NCI-H2227 (cell line): Measurements from ENCODE around the gene IL10RA.
"Not testable (repeated sequence)": the region's sequence is repeated elsewhere in the genome, so short reads cannot be mapped to it uniquely, and the experiment has no call there.

Experiments
- DNase-seq: peaks from one replicate; lab custom pipeline; 2025; ENCODE audit not compliant: unreplicated experiment; lab: John Stamatoyannopoulos, UW

Gene IL10RA

DNA sequence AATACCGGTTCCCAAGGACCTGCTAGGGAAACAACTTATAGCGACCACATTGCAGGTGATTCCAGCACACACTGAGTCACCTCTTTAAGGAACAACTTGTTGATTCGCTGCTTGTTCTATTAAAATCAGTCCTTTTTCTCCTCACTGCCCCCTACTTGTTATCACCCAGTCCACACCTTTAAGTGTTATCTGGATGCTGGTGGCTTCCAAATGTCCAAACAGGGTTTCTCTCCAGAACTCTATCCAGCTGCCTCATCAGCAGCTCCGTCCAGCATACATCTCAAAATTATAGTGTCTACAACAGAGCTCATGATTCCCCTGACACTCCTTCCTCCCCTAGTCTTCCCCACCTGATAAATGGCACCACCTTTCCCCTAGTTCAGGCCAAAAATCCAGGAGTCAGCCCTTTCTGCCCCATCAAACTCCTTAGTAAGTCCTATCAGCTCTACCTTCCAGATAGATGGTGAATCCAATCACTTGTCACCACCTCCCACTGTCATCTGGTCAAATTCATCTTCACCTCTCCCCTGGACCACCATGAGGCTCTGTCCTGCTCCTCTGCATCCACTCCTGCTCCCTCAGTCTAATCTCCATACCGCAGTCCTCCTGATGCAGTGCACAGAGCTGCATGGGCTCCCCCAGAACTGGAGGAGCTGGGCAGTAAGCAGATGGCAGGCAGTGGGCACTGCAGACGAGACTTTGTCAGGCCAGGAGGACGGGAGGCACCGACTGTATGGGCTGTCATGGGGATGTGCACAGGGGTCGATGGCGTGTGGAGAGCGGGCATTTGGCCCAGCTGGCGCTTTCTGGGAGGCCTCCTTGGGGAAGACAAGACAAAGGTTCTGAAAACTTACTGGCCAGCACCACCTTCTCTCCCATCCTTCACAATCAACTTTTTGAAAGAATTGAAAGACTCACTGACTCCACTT is 19.3 kb downstream of the IL10RA start:
- no peak for DNase-seq

DNA sequence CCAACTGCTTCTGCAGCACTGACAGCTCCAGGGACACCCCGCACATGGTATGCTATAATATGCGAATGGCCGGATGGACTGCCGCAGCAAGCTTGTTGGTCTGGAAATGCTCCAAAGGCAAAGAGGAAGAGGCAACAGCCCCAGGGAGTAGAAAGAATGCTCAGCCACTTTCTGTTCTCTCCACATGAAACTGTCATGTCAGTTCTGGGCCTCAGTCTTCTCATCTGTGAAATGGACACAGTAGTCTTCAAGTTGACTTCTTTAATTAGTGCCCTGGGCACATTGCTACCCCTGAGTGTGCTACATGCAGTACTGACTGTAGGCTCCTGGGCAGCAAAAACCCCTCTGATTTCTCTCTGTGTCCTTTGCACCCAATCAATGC is 19.9 kb downstream of the IL10RA start:
- no peak for DNase-seq

DNA sequence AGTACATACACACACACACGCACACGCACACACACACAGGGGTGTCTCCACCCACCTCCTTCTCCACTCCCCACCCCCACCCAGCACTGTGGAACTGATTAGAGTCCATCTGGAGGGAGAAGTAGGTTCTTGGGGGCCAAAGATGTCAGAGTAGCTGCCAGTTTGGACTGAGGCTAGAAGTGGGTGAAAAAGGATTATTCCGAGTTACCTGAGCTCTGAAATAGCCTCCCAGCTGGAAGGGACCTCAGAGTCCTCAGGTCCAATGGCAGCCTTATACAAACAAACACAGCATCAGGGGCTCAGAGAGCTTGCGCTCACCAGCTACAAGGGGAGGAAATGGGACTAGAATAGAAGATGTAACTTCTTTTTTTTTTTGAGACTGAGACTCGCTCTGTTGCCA is 20.8 kb downstream of the IL10RA start:
- DNase-seq: no peak

DNA sequence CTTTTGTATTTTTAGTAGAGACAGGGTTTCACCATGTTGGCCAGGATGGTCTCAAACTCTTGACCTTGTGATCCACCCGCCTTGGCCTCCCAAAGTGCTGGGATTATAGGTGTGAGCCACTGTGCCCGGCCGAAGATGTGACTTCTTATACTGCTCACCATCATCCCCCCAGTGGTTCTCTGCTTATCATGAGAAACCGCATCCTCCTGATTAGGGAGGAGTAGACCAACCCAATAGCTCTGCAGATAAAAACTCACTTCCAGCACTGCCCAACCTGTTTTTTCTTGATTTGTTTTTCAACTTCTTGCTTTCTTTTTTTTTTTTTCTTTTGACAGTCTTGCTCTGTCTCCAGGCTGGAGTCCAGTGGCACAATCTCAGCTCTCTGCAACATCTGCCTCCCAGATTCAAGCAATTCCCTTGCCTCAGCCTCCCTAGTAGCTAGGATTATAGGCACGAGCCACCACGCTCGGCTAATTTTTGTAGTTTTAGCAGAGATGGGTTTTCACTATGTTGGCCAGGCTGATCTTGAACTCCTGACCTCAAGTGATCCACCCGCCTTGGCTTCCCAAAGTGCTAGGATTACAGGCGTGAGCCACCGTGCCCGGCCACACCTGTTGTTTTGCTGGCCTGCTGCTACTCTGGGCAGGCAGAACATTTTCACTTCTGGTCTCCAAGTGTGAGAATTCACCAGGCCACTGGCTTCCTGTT is 21.5 kb downstream of the IL10RA start:
- not testable (repeated sequence) for DNase-seq

DNA sequence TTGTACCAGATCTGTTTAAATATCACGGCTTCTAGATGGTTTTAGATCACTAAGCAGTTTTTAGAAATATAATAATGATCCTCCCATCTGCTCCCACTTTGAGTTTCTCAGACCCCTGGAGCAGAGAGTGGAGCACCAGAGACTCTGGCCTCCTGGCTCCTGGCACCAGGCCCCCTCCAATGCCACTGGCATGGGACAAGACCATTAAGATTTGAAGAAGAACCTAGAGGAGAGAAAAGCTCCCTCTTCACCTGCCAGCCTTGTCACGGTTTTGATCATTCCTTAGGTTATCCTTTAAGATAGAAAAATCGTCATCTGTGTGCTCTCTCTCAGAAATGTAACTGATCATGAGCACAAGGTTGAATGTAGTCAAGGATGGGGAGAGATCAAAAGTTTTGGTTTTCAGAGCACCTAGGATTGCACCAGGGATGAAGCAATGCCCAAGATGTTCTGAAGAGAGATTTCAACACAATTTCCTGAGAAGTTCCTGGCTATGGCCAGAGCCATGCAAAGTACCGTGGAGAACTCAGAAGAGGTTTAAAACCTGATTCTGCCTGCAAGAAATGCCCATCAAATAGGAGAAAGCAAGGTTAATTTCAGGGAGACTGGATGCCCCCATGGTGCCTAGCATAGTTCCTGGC is 22.2 kb downstream of the IL10RA start:
- no peak for DNase-seq

DNA sequence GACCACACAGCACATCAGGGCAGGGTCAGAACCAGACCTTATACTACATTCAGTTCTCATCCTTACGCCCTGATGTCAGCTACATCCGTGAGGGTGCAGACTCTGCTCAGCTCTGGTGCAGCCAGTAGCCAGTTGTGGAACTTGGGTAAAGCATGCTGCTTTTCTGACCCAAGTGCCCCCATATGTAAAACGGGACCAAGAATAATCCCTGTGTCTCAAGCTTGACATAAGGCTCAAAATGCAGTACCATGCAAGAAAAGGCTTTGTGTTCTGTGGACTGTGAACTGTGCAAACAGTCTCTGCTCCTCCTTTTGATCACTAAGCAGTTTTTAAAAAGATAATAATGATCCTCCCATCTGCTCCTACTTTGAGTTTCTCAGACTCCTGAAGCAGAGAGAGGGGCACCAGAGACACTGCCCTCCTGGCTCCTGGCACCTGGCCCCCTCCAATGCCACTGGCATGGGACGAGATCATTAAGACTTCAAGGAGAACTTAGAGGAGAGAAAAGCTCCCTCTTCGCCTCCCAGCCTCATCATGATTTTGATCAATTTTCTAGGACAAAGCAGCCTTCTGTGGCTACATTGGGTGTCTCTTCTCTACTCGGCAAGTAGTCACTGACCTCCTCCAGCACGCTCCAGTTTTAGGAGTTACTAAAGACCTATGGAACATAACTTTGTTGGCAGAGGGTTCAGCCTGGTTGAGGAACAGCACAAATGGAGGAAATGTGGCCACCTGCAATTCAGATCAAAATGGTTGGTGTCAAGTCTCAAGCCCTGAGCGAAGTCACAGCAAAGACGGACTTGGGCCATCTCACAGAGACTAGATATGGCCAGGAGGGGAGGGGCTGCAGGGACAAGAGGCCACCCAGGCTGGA is 23.9 kb downstream of the IL10RA start:
- no peak for DNase-seq

DNA sequence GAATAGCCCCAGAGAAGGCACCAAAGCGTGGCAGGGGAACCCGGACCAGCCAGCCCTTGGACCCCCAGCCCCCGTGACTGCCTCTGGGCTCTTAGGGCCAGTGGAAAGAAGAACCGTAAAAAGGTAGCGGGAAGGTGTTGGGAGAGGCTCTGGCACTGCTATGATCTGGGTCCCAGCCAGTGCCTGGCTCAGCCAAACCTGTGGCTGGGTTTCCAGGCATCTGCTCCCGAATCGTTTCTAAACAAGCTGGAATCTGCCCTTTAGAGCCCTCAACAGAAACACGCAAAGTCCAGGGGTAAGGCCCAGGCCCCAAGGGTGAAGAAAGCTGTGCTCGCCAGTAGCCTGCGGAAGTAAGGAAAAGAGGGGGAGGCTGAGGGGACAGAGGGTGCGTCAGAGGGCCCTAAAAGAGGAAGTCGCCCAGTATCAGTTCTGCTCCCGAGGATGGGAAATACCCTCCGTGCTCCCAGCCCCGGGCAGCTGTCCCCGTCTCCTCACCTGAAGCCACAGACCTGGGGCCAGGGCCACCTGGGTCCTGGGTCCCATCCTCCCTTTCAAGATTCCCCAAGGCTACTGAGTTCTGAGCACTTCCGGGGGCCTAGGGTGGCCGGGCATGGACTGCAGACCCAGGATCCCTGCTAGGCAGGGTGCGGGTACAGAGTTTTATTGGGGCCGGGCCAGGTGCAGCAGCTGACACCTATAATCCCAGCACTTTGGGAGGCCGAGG is 24.7 kb downstream of the IL10RA start:
- DNase-seq: no peak

DNA sequence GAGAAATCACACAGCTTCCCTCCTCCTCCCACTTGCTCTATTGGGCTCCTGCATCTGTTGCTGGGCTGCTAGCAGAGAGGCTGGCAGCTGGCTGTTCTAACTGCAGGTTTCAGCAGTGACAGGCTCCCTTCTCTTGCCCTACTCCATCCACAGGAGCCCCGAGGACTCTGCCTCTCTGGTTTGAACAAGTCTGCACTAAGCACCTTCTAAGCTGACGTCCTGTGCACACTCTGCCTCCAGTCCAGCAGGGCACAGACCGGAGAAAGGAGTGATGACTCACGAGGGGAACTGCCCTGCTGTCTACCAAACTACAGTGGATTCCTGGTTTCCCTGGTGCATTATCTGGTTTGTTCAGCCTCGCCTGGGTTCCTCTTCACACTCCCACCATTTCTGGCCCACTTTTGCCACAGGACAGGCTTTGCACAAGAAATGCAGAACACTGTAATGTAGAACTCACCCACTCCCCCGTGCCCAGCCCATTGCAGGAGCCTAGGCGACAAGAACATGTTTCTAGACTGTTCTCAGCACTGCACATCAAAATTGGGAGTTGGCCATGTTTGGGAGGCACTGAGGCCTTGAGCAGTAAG is 26.0 kb downstream of the IL10RA start:
- DNase-seq: no peak

DNA sequence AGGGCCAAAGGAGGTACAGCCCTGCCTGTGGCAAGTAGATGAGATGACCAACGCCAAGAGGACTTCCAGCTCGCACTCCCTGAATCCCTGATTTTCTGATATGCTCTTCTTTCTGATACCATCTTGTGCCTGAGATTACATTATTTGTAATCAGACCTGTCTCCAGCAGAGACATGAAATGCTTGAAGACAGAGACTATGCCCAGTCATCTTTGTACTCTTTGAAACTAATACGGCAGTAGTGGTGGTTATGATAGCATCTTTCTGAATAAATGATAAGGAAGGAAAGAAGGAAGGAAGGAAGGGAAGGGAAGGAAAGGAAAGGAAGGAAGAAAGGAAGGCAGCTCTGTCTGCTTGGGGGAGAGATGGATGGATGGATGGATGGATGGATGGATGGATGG is 27.8 kb downstream of the IL10RA start:
- no peak for DNase-seq

DNA sequence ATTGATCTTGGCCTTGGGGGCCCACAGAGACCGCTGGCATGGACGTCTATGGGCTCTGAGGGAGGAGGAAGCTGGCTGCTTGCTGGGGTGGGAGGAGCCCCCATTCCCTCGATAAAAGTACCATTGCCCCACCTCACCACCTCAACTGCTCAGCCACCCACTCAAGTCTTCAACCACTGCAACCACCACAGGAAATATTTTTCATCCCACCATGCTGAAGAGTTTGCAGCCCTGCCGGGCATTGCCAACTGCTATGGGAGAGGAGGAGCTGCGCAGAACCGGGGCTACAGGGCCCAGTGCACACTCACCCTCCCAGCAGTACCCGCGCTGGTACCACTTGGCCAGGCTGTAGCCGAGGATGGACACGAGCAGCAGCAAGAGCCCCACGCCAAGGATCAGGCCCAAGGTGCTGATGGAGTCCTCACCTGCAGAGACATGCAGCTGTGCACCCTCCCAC is 29.2 kb downstream of the IL10RA start:
- DNase-seq: no peak

DNA sequence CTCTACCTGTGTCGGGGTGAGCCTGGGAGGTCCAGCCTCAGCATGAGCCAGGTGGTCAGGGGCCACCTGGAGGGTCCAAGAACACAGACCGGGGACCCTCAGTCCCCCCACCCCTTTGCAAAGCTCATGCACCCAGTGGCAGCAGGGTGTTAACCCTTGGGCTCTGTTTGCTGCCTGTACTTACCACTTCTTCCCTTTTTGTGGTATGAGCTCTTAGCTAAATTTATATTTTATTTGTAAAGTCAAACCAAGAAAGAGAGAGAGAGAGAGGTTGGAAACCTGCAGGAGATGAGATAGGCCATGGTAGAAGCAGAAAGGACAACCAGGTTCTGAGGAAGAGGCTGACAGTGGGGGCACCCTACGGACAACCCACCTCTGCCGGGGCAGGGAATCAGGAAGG is 29.9 kb downstream of the IL10RA start:
- no peak for DNase-seq

DNA sequence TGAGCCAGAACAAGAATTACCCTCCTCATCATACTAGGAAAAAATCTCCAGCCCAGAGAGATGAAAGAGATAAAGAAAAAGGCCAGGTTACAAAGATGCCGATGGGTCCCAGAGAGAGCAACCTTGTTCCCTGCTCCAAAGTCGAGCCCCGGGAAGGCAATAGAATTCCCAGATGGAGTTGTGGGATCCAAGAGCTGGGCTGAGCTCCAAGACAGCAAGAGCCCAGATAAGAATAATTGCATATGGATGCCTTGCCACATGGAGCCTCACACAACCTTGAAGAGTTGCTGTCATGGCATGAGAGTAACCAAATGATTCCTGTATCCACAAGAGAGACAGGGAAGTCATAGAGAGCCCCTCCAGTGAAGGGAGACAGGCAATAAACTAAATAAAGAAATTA is 30.9 kb downstream of the IL10RA start:
- no peak for DNase-seq

DNA sequence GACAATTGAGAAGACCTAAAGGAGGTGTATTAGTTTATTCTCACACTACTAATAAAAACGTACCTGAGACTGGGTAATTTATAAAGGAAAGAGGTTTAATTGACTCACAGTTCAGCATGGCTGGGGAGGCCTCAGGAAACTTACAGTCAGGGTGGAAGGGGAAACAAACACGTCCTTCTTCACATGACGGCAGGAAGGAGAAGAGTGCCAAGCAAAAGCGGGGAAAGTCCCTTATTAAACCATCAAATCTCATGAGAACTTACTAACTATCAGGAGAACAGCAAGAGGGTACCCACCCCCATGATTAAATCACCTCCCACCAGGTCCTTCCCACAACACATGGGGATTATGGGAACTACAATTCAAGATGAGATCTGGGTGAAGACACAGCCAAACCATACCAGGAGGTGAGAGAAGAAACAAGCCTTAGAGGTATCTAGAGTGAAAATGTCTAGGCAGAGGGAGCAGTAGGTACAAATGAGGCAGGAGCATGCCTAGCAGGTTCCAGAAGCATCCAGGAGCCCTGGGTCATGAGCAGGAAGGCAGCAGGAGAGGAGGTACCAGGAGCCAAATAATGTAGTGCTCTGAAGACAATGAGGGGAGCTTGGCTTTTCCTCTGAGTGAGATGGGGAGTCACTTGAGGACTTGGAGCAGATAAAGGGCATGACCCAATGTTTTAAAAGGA is 31.6 kb downstream of the IL10RA start:
- no peak for DNase-seq

DNA sequence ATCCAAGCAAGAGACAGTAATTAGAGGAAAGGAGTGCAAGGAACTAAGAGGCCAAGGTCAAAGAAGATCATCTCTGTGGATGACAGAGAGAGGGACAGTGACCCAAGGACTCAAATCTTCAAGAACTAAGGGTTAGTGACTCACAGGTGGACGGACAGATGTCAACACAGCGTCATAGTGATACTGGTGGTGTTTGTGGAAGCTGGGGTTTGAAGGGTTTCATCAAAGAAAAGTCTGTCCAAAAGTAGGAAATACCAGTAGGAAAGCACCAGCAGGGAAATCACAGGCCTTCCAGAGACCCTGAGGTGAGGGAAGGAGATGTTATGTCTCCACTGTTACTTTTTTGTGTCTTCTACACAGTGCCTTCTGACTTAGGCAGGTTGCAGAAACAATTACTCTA is 32.2 kb downstream of the IL10RA start:
- no peak for DNase-seq

DNA sequence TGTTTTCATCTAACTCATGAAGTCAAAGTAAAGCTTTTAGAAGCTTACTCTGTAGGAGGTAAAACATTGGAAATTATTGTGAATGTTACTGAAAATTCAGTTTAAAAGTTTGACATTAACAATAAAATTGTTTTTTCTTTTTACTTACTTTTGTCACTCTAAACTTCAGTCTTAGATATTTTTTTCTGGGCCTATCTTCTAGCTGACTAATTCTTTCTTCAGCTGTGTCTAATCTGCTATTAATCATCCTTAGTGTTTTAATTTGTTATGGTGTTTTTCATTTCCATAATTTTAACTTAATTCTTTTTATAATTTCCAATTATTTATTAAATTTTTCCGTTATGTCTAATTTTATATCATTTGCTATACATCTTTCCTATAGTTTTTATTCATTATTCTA is 35.0 kb downstream of the IL10RA start:
- no peak for DNase-seq

DNA sequence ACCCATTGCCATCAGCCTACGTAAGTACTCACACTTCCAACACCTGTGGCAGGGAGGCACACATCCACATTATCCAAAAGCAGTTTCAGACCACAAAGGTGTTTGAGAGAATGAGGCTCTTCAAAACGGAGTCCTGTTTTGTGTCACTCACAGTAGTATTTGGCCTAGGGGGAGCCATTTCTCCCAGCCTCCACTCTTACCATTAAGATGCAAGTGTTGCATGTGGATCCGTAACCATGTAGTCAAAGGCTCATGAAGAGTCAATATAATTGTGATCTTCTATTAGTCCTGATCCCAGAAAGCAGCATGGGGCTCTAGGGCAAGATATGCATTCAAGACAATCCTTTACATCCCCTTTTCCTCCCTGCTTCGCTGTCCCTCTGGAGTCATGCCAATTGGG is 41.5 kb downstream of the IL10RA start:
- DNase-seq: no peak

DNA sequence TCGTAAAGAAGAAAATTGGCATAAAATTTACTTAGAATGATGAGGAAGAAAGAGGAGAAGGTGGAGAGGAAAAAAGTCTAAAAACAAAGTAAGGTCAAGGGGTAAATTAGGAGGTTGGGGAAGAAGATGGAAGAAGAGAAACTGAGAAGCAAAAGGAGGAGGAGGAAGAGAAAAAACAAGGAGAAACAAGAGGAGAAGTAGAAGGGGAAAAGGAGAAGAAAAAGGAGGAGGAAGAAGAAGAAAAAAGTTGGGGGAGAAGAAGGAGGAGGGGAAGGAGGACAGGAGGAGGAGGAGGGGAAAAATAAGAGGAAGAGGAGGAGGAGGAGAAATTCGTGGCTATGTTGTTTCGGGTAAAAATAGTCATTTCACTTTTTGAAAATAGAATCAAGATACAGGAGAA is 42.4 kb downstream of the IL10RA start:
- no peak for DNase-seq

DNA sequence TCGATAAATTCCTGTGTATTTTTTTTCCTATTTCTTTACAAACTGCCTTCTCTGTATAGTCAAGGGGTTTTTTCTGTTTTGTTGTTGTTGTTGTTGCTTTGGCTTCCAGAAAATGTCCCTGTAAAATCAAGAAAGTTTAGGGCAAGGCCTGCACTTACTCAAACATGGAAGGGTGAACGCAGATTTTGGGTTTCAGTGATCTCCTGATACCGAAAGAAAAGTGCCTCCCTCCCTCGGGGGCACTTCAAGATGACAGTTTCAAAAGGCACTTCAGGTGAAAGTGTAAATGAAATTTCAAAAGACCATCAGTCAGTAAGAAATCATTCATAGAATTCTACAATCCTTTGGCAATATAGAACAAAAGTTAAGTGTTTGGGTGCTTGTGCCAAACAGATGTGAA is 47.2 kb downstream of the IL10RA start:
- DNase-seq: no peak

DNA sequence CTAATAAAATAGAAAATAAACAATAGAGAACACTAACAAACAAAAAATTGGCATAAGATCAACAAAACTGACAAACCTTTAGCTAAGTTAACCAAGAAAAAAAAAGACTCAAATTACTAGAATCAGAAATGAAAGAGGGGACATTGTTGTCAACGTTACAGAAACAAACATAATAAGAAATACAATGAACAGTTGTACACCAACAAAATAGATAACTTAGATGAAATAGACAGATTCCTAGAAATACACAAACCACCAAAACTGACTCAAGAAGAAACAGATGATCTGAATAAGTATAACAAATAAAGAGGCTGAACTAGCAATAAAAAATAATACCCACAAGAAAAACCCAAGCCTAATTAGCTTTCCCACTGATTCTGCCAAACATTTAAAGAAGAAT is 55.9 kb downstream of the IL10RA start:
- DNase-seq: no peak
